Suprapubic skin (tissue), 4 donors: ENCODE results near the gene SH3TC1. TPM values are rescaled to one million over a fixed set of nuclear protein-coding genes. Genes with fewer than 3 reads are reported as not detected.

Experiments used
- DNase-seq, 2 donors: peaks; one replicate each; pipeline ENCODE4 v3.0.0-alpha.2; 2019; ENCODE audit warnings: low spot score in 2 of 2
- H3K27ac ChIP-seq: fragments of 200-600 bp; sonication (generic); one replicate; pipeline ENCODE4 v1.5.1; 2019
- H3K27me3 ChIP-seq: fragments of 200-600 bp; sonication (generic); one replicate; pipeline ENCODE4 v1.5.1; 2019
- H3K36me3 ChIP-seq: fragments of 200-600 bp; sonication (generic); one replicate; pipeline ENCODE4 v1.5.1; 2019
- H3K4me1 ChIP-seq: fragments of 200-600 bp; sonication (generic); one replicate; pipeline ENCODE4 v1.5.1; 2019
- H3K4me3 ChIP-seq: fragments of 200-600 bp; sonication (generic); one replicate; pipeline ENCODE4 v1.5.1; 2019; ENCODE audit warnings: mild to moderate bottlenecking
- H3K9me3 ChIP-seq: fragments of 200-600 bp; sonication (generic); one replicate; pipeline ENCODE4 v1.5.1; 2019
- CTCF ChIP-seq, 2 donors: fragments of 200-600 bp in 1 of 2; fragments of 450-650 bp in 1 of 2; sonication (generic) in 1 of 2; IDR thresholded peaks; one replicate each; pipeline ENCODE4 v1.5.1; 2016 to 2019; ENCODE audit warnings: antibody characterized with exemption in 2 of 2, mild to moderate bottlenecking in 1 of 2, moderate library complexity in 1 of 2
- EP300 ChIP-seq: sonication (generic); formaldehyde crosslinking; IDR thresholded peaks from one replicate; pipeline ENCODE4 v1.6.1; 2017; ENCODE audit warnings: antibody characterized with exemption
- POLR2A ChIP-seq, 2 donors: fragments of 450-650 bp; IDR thresholded peaks; one replicate each; pipeline ENCODE4 v1.6.1; 2017; ENCODE audit warnings: antibody characterized with exemption in 2 of 2, mild to moderate bottlenecking in 2 of 2, moderate library complexity in 2 of 2
- POLR2AphosphoS5 ChIP-seq, 3 donors: sonication (generic); formaldehyde crosslinking; IDR thresholded peaks; one replicate each; pipeline ENCODE4 v1.6.1; 2017; ENCODE audit warnings: antibody characterized with exemption in 3 of 3
- WGBS: methylation state at CpG from one replicate; pipeline ENCODE4 v1.1.5; 2018; 5-methylcytosine and 5-hydroxymethylcytosine counted together
- total RNA-seq, 4 donors: library from RNA; depleted of rRNA; stranded (reverse); fragments of >200 nt; gene quantifications; one replicate each; pipeline ENCODE4 v1.1.0, GENCODE V29; 2016

Gene SH3TC1
- total RNA-seq, 4 donors from 2014 or later: 6.3 to 15.1 (median 9.9) TPM

GRCh38 chr4:8232748-8233147, 33.7 kb downstream of the SH3TC1 start:
- H3K27me3 ChIP-seq: no peaks in the 10 kb centered on the region
- WGBS: 96% methylated on average over 8 of the region's 11 CpGs
- TF ChIP-seq POLR2AphosphoS5 (IDR thresholded peaks at IDR 0.05) (no peak), EP300 (no peak), POLR2A (IDR thresholded peaks at IDR 0.05) (no peak), CTCF (IDR thresholded peaks at IDR 0.05) (no peak)
- no peak overlapping the region for H3K27ac ChIP-seq
- peaks cover 23% of the 10 kb centered on the region for H3K36me3 ChIP-seq
- H3K4me3 ChIP-seq: no peak overlapping the region
- DNase-seq: no peak
- H3K9me3 ChIP-seq: no peaks in the 10 kb centered on the region
- H3K4me1 ChIP-seq: peaks cover 15% of the 10 kb centered on the region

GRCh38 chr4:8233672-8234484, 34.8 kb downstream of the SH3TC1 start:
- Histone ChIP-seq H3K36me3 (peaks cover 23% of the 10 kb centered on the region), H3K4me1 (peaks cover 10% of the 10 kb centered on the region), H3K27me3 (no peaks in the 10 kb centered on the region), H3K9me3 (no peaks in the 10 kb centered on the region), H3K27ac (no peak overlapping the region), H3K4me3 (no peak overlapping the region)
- DNase-seq: no peak
- 95% methylated on average over 4 of the region's 4 CpGs for WGBS
- TF ChIP-seq CTCF (IDR thresholded peaks at IDR 0.05): no peak
- TF ChIP-seq POLR2A (IDR thresholded peaks at IDR 0.05): no peak
- no peak for TF ChIP-seq POLR2AphosphoS5 (IDR thresholded peaks at IDR 0.05)
- TF ChIP-seq EP300: no peak

GRCh38 chr4:8234715-8235114, 35.6 kb downstream of the SH3TC1 start:
- no peaks in the 10 kb centered on the region for H3K9me3 ChIP-seq
- H3K27me3 ChIP-seq: no peaks in the 10 kb centered on the region
- DNase-seq: no peak
- peaks cover 6% of the 10 kb centered on the region for H3K4me1 ChIP-seq
- H3K27ac ChIP-seq: no peak overlapping the region
- WGBS: 94% methylated on average over 1 of the region's 1 CpG
- TF ChIP-seq POLR2AphosphoS5 (IDR thresholded peaks at IDR 0.05): no peak
- no peak for TF ChIP-seq EP300
- TF ChIP-seq CTCF (IDR thresholded peaks at IDR 0.05): no peak
- TF ChIP-seq POLR2A (IDR thresholded peaks at IDR 0.05): no peak
- H3K4me3 ChIP-seq: no peak overlapping the region
- H3K36me3 ChIP-seq: peaks cover 23% of the 10 kb centered on the region

GRCh38 chr4:8235224-8235623, 36.1 kb downstream of the SH3TC1 start:
- Histone ChIP-seq H3K4me1 (peaks cover 6% of the 10 kb centered on the region), H3K27ac (no peak overlapping the region), H3K27me3 (no peaks in the 10 kb centered on the region), H3K4me3 (no peak overlapping the region), H3K36me3 (peaks cover 23% of the 10 kb centered on the region), H3K9me3 (no peaks in the 10 kb centered on the region)
- 73% methylated on average over 7 of the region's 13 CpGs for WGBS
- no peak for DNase-seq
- TF ChIP-seq CTCF (IDR thresholded peaks at IDR 0.05) (no peak), POLR2A (IDR thresholded peaks at IDR 0.05) (no peak)

- Histone ChIP-seq H3K4me3 (no peak overlapping the region), H3K4me1 (peaks cover 6% of the 10 kb centered on the region), H3K27me3 (no peaks in the 10 kb centered on the region), H3K36me3 (peaks cover 24% of the 10 kb centered on the region), H3K9me3 (no peaks in the 10 kb centered on the region), H3K27ac (no peak overlapping the region)
- 93% methylated on average over 12 of the region's 12 CpGs for WGBS
- DNase-seq: no peak
- TF ChIP-seq POLR2A (IDR thresholded peaks at IDR 0.05): no peak
- no peak for TF ChIP-seq CTCF (IDR thresholded peaks at IDR 0.05)
- TF ChIP-seq POLR2AphosphoS5 (IDR thresholded peaks at IDR 0.05): no peak
- no peak for TF ChIP-seq EP300
Measured at GRCh38 chr4:8235686-8236085, 36.6 kb downstream of the SH3TC1 start.
